Stimulated activated effector memory CD8-positive, alpha-beta T cell treated with anti-CD3 and anti-CD28 coated beads, Interleukin-12 subunit alpha, Interleukin-12 subunit beta, amount 100 ng/mL, for 72 hours (primary cell): ENCODE data around the gene SIN3A.
"Not testable (repeated sequence)": the region's sequence is repeated elsewhere in the genome, so short reads cannot be mapped to it uniquely, and the experiment has no call there.

ENCODE experiments used
- ATAC-seq: fragments of 150-1000 bp; cut with Tn5 transposase; 2 replicates; pipeline ENCODE4 v1.10.0; 2021
- DNase-seq, 2 donors: peaks; one replicate each; pipeline ENCODE4 v3.0.0; 2021 to 2022; ENCODE audit warnings: low spot score in 2 of 2
- H3K27ac Mint-ChIP-seq: one replicate; pipeline ENCODE4 v1.8.0; 2022; ENCODE audit warnings: mild to moderate bottlenecking, mixed read lengths
- H3K36me3 Mint-ChIP-seq: one replicate; pipeline ENCODE4 v1.8.0; 2022; ENCODE audit warnings: mild to moderate bottlenecking, mixed read lengths
- H3K4me1 Mint-ChIP-seq: one replicate; pipeline ENCODE4 v1.8.0; 2022; ENCODE audit warnings: mixed read lengths
- H3K4me3 Mint-ChIP-seq: one replicate; pipeline ENCODE4 v1.8.0; 2022; ENCODE audit warnings: mild to moderate bottlenecking, mixed read lengths
- H3K9me3 Mint-ChIP-seq: one replicate; pipeline ENCODE4 v1.8.0; 2022; ENCODE audit warnings: mixed read lengths

SIN3A gene

GRCh38 chr15:75431682-75432081 is 19.8 kb downstream of the SIN3A start:
- H3K27ac Mint-ChIP-seq = peak overlapping the region; percentile 71
- no peak for DNase-seq
- H3K4me1 Mint-ChIP-seq = peaks cover 37% of the 10 kb centered on the region
- H3K9me3 Mint-ChIP-seq = no peaks in the 10 kb centered on the region
- peaks cover 93% of the 10 kb centered on the region for H3K36me3 Mint-ChIP-seq
- H3K4me3 Mint-ChIP-seq = no peak overlapping the region
- ATAC-seq = no peak

- DNase-seq = no peak
- no peak for ATAC-seq
- Mint-ChIP-seq H3K9me3 (no peaks in the 10 kb centered on the region), H3K27ac (peak overlapping the region; percentile 71), H3K4me3 (no peak overlapping the region), H3K4me1 (peaks cover 33% of the 10 kb centered on the region), H3K36me3 (peaks cover 94% of the 10 kb centered on the region)
Observed at GRCh38 chr15:75431270-75431669, 20.2 kb downstream of the SIN3A start.

- peaks cover 32% of the 10 kb centered on the region for H3K4me1 Mint-ChIP-seq
- H3K36me3 Mint-ChIP-seq = peaks cover 94% of the 10 kb centered on the region
- H3K4me3 Mint-ChIP-seq = no peak overlapping the region
- ATAC-seq (no peak), DNase-seq (no peak)
- H3K9me3 Mint-ChIP-seq = no peaks in the 10 kb centered on the region
- H3K27ac Mint-ChIP-seq = peak overlapping the region; percentile 43
Observed at GRCh38 chr15:75430259-75430658, 21.2 kb downstream of the SIN3A start.

DNA sequence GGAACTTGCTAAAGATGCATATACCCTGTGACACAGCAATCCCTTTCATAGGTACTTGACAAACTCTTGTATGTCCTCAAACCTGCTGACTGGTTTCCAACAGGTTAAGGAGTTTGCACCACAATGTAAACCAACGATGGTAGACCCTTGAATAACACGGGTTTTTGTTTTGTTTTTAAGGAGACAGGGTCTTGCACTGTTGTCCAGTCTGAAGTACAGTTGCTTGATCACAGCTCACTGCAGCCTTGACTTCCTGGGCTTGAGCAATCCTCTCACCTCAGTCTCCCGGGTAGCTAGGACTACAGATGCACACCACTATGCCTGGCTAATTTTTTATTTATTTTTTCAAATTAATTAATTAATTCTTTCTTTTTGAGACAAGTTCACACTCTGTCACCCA is 23.3 kb downstream of the SIN3A start:
- Mint-ChIP-seq H3K4me3 (no peak overlapping the region), H3K27ac (no peak overlapping the region), H3K4me1 (peaks cover 25% of the 10 kb centered on the region), H3K36me3 (peaks cover 96% of the 10 kb centered on the region), H3K9me3 (no peaks in the 10 kb centered on the region)
- DNase-seq (no peak), ATAC-seq (no peak)

DNA sequence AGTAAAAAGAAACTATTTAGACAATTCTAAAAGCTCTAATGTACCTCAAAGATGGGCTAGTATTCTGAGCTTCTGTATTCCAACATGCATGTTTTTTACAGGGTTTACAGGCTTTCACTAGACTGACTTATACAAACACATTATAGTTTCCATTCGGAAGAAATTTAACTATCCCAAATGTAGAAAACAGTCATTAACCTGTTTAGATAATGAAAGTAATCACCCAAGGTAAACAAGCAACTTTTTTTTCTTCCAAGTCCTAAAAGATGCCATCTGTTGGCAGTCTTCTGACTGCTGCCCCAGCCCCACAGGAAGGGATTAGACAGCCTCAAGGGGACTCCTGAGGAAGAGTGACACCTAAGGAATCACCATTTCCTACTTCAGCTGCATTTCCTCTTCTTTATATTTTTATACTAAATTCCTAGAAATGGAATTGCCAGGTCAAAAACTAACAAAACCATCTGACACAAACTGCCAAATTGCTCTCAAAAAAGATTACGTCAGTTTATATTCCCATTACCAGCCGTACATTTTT is 25.5 kb downstream of the SIN3A start:
- Mint-ChIP-seq H3K9me3 (no peaks in the 10 kb centered on the region), H3K27ac (peak overlapping the region; percentile 63), H3K36me3 (peaks cover 98% of the 10 kb centered on the region), H3K4me1 (peaks cover 21% of the 10 kb centered on the region), H3K4me3 (no peak overlapping the region)
- ATAC-seq = no peak
- no peak for DNase-seq

- no peak for DNase-seq
- H3K27ac Mint-ChIP-seq = peak overlapping the region; percentile 36
- ATAC-seq = no peak
- H3K4me1 Mint-ChIP-seq = peaks cover 12% of the 10 kb centered on the region
- H3K36me3 Mint-ChIP-seq = peaks cover 99% of the 10 kb centered on the region
- no peak overlapping the region for H3K4me3 Mint-ChIP-seq
- H3K9me3 Mint-ChIP-seq = no peaks in the 10 kb centered on the region
Observed at GRCh38 chr15:75422554-75422953, 28.9 kb downstream of the SIN3A start.

GRCh38 chr15:75420698-75421097 is 30.8 kb downstream of the SIN3A start:
- Mint-ChIP-seq H3K4me3 (no peak overlapping the region), H3K9me3 (no peaks in the 10 kb centered on the region), H3K4me1 (peaks cover 19% of the 10 kb centered on the region), H3K36me3 (peaks cover 92% of the 10 kb centered on the region), H3K27ac (no peak overlapping the region)
- DNase-seq = no peak
- no peak for ATAC-seq

- no peaks in the 10 kb centered on the region for H3K9me3 Mint-ChIP-seq
- no peak for DNase-seq
- peak overlapping the region; percentile 61 for H3K27ac Mint-ChIP-seq
- peaks cover 92% of the 10 kb centered on the region for H3K36me3 Mint-ChIP-seq
- no peak overlapping the region for H3K4me3 Mint-ChIP-seq
- ATAC-seq = no peak
- H3K4me1 Mint-ChIP-seq = peaks cover 21% of the 10 kb centered on the region
Observed at GRCh38 chr15:75416584-75416983, 34.9 kb downstream of the SIN3A start.

DNA sequence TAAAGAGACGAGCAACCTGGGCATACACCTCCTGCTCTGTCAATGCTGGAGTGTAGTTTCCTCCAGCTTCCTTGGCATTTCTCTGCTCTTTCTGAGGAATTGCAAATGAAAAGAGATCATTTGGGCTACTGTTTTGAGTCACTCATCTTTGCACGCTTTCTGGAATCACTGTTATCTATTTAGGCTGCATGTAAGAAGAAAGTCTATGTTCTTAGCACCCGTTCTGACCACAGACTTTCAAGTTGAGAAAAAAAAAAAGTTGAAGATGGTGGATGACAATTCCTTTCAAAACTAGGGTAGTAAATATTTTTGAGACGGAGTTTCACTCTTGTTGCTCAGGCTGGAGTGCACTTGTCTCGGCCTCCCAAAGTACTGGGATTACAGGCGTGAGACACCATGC is 41.3 kb downstream of the SIN3A start:
- H3K9me3 Mint-ChIP-seq = no peaks in the 10 kb centered on the region
- peaks cover 42% of the 10 kb centered on the region for H3K4me1 Mint-ChIP-seq
- DNase-seq (no peak), ATAC-seq (peak; percentile 49)
- no peak overlapping the region for H3K4me3 Mint-ChIP-seq
- peak overlapping the region; percentile 82 for H3K27ac Mint-ChIP-seq
- H3K36me3 Mint-ChIP-seq = peaks cover 100% of the 10 kb centered on the region

GRCh38 chr15:75407083-75407482 is 44.4 kb downstream of the SIN3A start:
- Mint-ChIP-seq H3K4me3 (peak overlapping the region; percentile 34), H3K27ac (peak overlapping the region; percentile 29), H3K4me1 (peaks cover 40% of the 10 kb centered on the region), H3K9me3 (no peaks in the 10 kb centered on the region), H3K36me3 (peaks cover 100% of the 10 kb centered on the region)
- ATAC-seq (peak; percentile 90), DNase-seq (no peak)

- H3K4me1 Mint-ChIP-seq = peaks cover 25% of the 10 kb centered on the region
- peak overlapping the region; percentile 48 for H3K27ac Mint-ChIP-seq
- no peak for DNase-seq
- no peak overlapping the region for H3K4me3 Mint-ChIP-seq
- ATAC-seq = peak; percentile 65
- H3K9me3 Mint-ChIP-seq = no peaks in the 10 kb centered on the region
- H3K36me3 Mint-ChIP-seq = peaks cover 100% of the 10 kb centered on the region
Observed at GRCh38 chr15:75403892-75404291, 47.6 kb downstream of the SIN3A start.

- H3K36me3 Mint-ChIP-seq = peaks cover 100% of the 10 kb centered on the region
- ATAC-seq = no peak
Observed at GRCh38 chr15:75397494-75397893, 54.0 kb downstream of the SIN3A start.

DNA sequence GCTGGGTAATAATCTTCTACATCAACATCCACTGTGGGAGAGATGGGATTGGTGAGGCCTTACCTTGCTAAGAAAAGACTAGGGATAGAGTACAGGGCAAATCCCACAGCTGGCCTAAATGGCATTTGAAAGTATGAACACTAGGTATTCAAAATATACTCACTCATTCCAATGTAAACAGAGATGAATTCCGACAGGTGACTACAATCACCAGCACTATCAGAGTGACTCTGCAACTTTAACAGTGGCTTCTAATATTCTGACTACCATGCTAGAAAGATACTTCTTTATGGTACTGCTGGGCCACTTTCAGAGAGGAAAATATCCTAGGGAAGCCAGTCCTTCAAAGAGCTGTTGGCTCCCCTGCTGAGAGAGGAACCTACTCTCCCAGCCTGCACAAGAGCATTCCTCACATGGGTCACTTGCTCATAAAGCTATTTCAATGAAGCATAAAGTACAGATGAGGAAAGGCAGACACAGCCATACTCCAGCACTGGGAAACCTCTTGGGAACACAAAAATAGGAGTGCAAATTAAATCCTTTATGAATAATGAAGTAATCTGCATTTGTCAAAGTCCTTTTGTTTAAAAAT is 61.6 kb downstream of the SIN3A start:
- DNase-seq (no peak), ATAC-seq (no peak)
- peaks cover 100% of the 10 kb centered on the region for H3K36me3 Mint-ChIP-seq
- H3K27ac Mint-ChIP-seq = peak overlapping the region; percentile 72
- no peaks in the 10 kb centered on the region for H3K9me3 Mint-ChIP-seq
- peaks cover 19% of the 10 kb centered on the region for H3K4me1 Mint-ChIP-seq
- no peak overlapping the region for H3K4me3 Mint-ChIP-seq

More at GRCh38 chr15:75397494-75397893, 54.0 kb downstream of the SIN3A start:
- H3K4me3 Mint-ChIP-seq = no peak overlapping the region
- H3K9me3 Mint-ChIP-seq = no peaks in the 10 kb centered on the region
- peak overlapping the region; percentile 78 for H3K27ac Mint-ChIP-seq
- peaks cover 21% of the 10 kb centered on the region for H3K4me1 Mint-ChIP-seq
- no peak for DNase-seq

GRCh38 chr15:75383986-75384385 is 67.5 kb downstream of the SIN3A start:
- not testable (repeated sequence) for ATAC-seq, H3K9me3 Mint-ChIP-seq, H3K4me3 Mint-ChIP-seq, DNase-seq
- Mint-ChIP-seq H3K36me3 (peaks cover 100% of the 10 kb centered on the region), H3K27ac (peak overlapping the region; percentile 45), H3K4me1 (peaks cover 12% of the 10 kb centered on the region)

DNA sequence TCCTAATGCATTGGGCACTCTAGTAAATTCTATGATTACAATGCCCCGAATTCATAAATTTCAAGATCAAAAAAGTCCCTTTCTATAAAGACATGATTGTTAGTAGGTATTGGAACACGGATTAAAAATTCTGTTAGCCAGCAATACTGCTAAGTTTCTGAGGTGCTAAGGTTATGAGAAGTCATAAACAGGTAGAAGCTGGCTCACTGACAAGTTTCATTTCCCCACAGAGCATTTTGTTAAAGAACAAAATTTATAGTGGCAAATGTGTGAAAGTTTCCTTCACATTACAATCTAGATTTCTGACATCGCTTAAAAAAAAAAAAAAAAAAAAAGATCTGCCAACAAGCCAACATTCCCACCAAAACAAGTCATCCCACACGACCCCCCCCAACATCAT is 70.7 kb downstream of the SIN3A start:
- Mint-ChIP-seq H3K36me3 (peaks cover 100% of the 10 kb centered on the region), H3K4me1 (peaks cover 4% of the 10 kb centered on the region), H3K27ac (peak overlapping the region; percentile 27), H3K4me3 (no peak overlapping the region), H3K9me3 (no peaks in the 10 kb centered on the region)
- no peak for DNase-seq
- no peak for ATAC-seq

GRCh38 chr15:75371901-75372688 is 79.4 kb downstream of the SIN3A start:
- no peak for DNase-seq
- H3K4me3 Mint-ChIP-seq = no peak overlapping the region
- peaks cover 94% of the 10 kb centered on the region for H3K36me3 Mint-ChIP-seq
- peak overlapping the region; percentile 26 for H3K27ac Mint-ChIP-seq
- peaks cover 16% of the 10 kb centered on the region for H3K4me1 Mint-ChIP-seq
- H3K9me3 Mint-ChIP-seq = no peaks in the 10 kb centered on the region
- ATAC-seq = no peak
